ENCODE results near the gene WNT3A. TPM values are rescaled to one million over a fixed set of nuclear protein-coding genes. Genes with fewer than 3 reads are reported as not detected.

The WNT3A gene
- total RNA-seq, 4 donors from 2014 or later = not detected

DNA sequence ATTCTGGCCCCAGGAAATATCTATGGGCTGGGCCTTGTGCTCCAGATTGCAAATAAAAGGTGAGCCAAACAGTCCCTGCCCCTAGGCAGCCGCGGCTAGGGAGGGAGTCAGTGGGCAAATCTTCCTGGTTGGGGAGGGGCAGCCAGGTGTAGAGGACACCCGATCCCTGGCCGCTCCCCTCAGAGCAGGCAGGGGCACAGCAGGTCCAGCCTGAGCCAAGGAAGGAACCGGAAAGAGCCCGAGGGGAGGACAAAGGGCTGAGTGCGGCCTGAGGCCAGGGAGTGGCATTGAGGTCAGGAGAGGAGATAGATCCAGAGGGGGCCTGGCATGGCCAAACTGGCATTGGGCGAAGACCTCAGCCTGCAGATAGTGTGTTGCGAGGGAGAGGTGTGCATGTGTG is 39.1 kb downstream of the WNT3A start:
- intact Hi-C loops (cut with DNase I) = no loop called here
- no peak for DNase-seq (ENCODE audit: extremely low spot score)
- H3K27ac ChIP-seq (replicated peaks in 1 of 4) = no peak overlapping the region
- 81% methylated on average over 9 of the region's 9 CpGs for WGBS
- no peaks in the 10 kb centered on the region for H3K36me3 ChIP-seq
- H3K4me1 ChIP-seq = no peaks in the 10 kb centered on the region
- no peaks in the 10 kb centered on the region for H3K9me3 ChIP-seq
- peaks cover 0 to 26% (median 0%) of the 10 kb centered on the region in 4 donors for H3K27me3 ChIP-seq
- TF ChIP-seq, protein P1, sequence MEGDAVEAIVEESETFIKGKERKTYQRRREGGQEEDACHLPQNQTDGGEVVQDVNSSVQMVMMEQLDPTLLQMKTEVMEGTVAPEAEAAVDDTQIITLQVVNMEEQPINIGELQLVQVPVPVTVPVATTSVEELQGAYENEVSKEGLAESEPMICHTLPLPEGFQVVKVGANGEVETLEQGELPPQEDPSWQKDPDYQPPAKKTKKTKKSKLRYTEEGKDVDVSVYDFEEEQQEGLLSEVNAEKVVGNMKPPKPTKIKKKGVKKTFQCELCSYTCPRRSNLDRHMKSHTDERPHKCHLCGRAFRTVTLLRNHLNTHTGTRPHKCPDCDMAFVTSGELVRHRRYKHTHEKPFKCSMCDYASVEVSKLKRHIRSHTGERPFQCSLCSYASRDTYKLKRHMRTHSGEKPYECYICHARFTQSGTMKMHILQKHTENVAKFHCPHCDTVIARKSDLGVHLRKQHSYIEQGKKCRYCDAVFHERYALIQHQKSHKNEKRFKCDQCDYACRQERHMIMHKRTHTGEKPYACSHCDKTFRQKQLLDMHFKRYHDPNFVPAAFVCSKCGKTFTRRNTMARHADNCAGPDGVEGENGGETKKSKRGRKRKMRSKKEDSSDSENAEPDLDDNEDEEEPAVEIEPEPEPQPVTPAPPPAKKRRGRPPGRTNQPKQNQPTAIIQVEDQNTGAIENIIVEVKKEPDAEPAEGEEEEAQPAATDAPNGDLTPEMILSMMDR (IDR thresholded peaks at IDR 0.05) = no peak
- TF ChIP-seq POLR2A (IDR thresholded peaks at IDR 0.05; ENCODE audit: low read depth) (no peak), POLR2AphosphoS5 (IDR thresholded peaks at IDR 0.05) (no peak), EP300 (IDR thresholded peaks at IDR 0.05) (no peak)
- no peak overlapping the region for H3K4me3 ChIP-seq

DNA sequence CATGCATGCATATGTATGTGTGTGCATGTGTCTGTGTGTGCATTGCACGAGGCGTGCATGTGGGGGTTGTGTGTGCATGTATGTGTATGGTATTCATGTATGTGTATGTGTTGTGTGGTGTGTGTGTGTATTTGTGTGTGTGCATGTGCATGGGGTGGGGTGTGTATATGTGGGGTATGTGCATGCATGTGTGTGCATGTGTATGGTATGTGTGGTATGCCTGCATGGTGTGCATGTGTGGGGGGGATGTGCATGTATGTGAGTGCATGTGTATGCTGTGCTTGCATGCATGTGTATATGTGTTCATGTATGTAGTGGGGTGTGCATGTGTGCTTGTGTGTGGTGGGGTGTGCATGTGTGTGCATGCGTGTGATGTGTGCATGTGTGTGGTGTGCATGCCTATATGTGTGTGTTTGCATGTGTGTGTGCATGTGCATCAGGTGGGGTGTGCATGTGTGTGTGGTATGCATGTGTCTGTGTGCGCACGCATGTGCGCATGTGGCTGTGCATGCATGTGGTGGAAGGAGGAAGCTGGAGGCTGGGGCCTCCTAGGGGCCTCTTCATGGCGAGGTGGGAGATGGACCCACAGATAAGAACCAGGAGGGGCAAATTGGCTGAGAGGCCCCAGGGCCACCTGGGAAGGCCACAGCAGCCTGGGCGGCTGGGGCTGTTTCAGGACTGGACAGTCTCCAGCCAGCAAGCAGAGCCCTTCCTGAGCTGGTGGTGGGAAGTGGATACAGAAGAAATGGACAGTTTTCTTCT is 39.8 kb downstream of the WNT3A start:
- Histone ChIP-seq H3K4me3 (no peak overlapping the region), H3K27me3 (peaks cover 0 to 25% (median 0%) of the 10 kb centered on the region in 4 donors), H3K9me3 (no peaks in the 10 kb centered on the region), H3K36me3 (no peaks in the 10 kb centered on the region), H3K4me1 (no peaks in the 10 kb centered on the region), H3K27ac (replicated peaks in 1 of 4) (no peak overlapping the region)
- no peak for DNase-seq (ENCODE audit: extremely low spot score)
- intact Hi-C loops (cut with DNase I) = no loop called here
- TF ChIP-seq POLR2A (IDR thresholded peaks at IDR 0.05; ENCODE audit: low read depth) (no peak), EP300 (IDR thresholded peaks at IDR 0.05) (no peak), POLR2AphosphoS5 (IDR thresholded peaks at IDR 0.05) (no peak)
- TF ChIP-seq, protein P1 (IDR thresholded peaks at IDR 0.05) = no peak
- 97% methylated on average over 7 of the region's 8 CpGs for WGBS

DNA sequence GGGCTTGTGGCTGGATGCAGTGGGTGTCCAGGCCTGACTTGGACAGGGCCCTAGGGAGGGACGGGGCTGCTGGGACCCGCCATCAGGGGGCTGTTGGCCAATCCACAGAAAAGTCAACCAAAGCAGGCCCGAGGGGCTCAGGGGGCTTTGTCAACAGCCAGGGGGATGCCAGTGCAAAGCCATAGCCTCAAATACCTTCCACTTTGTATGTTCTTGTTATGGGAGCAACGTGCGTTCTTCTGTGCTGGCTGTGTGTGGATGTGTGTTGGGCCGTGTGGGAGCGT is 40.3 kb downstream of the WNT3A start:
- Histone ChIP-seq H3K36me3 (no peaks in the 10 kb centered on the region), H3K4me3 (no peak overlapping the region), H3K9me3 (no peaks in the 10 kb centered on the region), H3K27ac (replicated peaks in 1 of 4) (no peak overlapping the region), H3K27me3 (peaks cover 0 to 28% (median 0%) of the 10 kb centered on the region in 4 donors), H3K4me1 (no peaks in the 10 kb centered on the region)
- DNase-seq (ENCODE audit: extremely low spot score) = no peak
- TF ChIP-seq POLR2AphosphoS5 (IDR thresholded peaks at IDR 0.05) = no peak
- TF ChIP-seq, protein P1 (IDR thresholded peaks at IDR 0.05) = no peak
- TF ChIP-seq POLR2A (IDR thresholded peaks at IDR 0.05; ENCODE audit: low read depth) = no peak
- no peak for TF ChIP-seq EP300 (IDR thresholded peaks at IDR 0.05)
- 92% methylated on average over 7 of the region's 7 CpGs for WGBS
- intact Hi-C loops (cut with DNase I) = no loop called here

DNA sequence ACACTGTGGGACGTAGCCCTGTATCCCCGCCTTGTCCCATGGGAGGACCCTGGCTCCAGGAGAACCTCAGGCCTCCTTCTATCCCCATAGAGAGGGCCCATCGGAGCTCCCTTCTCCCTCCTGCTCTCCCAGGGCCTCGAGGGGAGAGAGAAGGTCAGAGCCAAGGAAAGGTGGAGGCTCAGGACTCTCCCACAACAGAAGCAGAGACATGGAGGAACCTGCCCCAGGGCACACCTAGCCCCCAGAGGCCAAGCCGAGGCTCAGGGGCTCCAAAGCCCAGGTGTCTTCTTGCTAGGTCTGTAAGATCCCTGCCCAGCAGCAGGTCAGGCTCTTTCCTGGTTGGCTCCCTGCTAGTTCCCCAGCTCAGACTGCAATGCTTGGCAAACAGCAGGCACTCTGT is 41.3 kb downstream of the WNT3A start:
- Histone ChIP-seq H3K36me3 (no peaks in the 10 kb centered on the region), H3K27ac (replicated peaks in 1 of 4) (no peak overlapping the region), H3K4me1 (no peaks in the 10 kb centered on the region), H3K9me3 (no peaks in the 10 kb centered on the region), H3K4me3 (no peak overlapping the region), H3K27me3 (peaks cover 0 to 37% (median 0%) of the 10 kb centered on the region in 4 donors)
- intact Hi-C loops (cut with DNase I) = no loop called here
- no peak for TF ChIP-seq POLR2A (IDR thresholded peaks at IDR 0.05; ENCODE audit: low read depth)
- WGBS = 77% methylated on average over 5 of the region's 5 CpGs
- no peak for DNase-seq (ENCODE audit: extremely low spot score)

DNA sequence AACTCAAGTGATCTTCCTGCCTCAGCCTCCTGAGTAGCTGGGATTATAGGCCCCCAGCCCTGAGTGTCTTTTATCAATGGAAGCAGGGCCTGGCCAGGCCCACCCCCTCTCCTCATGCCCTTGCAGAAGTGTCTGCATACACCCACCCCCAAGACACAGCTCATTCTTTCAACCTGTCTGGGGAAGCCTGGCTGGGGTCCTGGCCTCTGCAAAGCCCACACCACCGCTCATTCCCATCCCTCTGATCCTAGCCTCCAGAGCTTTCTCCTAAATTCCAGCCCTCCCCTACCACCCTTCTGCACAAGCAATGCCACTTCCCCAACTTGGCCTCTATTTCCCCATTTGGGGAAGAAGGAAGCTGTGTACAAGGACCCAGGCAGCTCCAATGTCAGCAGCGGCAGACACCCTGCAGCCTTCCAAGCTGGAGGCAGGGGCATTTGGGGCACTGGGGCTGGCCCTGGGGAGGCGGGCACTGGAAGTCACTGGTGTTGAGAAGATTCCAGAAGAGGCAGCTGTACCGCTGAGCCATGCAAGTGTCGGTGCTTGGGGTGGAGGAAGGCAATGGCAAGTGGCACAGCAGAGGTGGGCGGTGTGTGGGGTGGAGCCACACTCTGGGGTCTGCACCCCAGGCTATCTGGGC is 42.0 kb downstream of the WNT3A start:
- Histone ChIP-seq H3K4me3 (no peak overlapping the region), H3K4me1 (no peaks in the 10 kb centered on the region), H3K27me3 (peaks cover 0 to 43% (median 0%) of the 10 kb centered on the region in 4 donors), H3K9me3 (peaks cover 0 to 1% (median under 1%) of the 10 kb centered on the region in 4 donors), H3K27ac (replicated peaks in 1 of 4) (no peak overlapping the region), H3K36me3 (no peaks in the 10 kb centered on the region)
- no peak for DNase-seq (ENCODE audit: extremely low spot score)
- 87% methylated on average over 6 of the region's 6 CpGs for WGBS
- TF ChIP-seq POLR2AphosphoS5 (IDR thresholded peaks at IDR 0.05) (no peak), POLR2A (IDR thresholded peaks at IDR 0.05; ENCODE audit: low read depth) (no peak), EP300 (IDR thresholded peaks at IDR 0.05) (no peak)
- TF ChIP-seq, protein P1 (IDR thresholded peaks at IDR 0.05) = no peak
- intact Hi-C loops (cut with DNase I) = no loop called here
